ENCODE data around the gene C2CD2L. TPM values are rescaled to one million over a fixed set of nuclear protein-coding genes. Genes with fewer than 3 reads are reported as not detected.

Gene C2CD2L
- total RNA-seq, 1 experiment from 2014 or later: 9.3 TPM

DNA sequence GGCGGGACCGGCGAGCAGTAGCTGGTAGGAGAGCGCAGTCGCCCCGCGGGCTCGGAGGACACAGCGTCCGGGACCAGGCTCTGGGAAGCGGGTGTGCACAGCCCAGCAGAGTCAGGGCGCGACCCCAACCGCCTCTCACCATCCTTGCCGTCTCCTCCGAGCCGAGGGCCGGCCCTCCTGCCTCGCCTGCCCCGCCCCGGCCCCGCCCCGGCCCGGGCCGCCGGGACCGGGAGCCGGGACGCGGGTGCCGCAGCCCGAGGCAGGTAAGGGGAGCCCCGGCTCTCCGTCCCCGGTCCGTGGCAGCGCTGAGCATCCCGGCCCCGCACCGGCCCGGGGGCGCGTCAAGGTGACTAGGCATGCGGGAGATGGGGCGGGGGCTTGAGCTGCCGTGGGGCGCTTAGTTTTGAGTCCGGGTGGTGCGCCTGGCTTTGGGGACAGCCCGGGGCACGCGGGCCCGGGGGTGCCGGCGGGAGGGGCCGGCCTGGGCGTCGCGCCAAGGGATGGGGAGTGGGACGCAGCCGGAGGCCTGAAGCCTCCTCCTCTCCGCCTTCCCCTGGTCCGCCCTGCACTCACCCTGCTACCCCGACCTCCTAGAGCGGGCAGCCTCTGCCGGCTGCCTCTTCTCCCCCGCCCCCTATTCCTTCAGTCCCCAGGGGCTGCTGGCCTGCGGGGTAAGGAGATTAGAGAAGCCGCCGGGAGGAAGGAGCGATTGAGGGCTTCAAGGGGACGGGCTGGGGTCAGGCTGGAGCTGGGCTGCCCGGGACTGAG lies 42.1 kb downstream of the C2CD2L start, which contains the start of gene ABCG4:
Gene ABCG4 (plus strand): TSS at position 35 of the 768 bp plus-strand sequence. CDS start 914 bp downstream, outside the sequence.
- Histone ChIP-seq H3K9me2 (ENCODE audit: insufficient read depth) (no peaks in the 10 kb centered on the region), H3K79me2 (ENCODE audit: low read depth) (no peaks in the 10 kb centered on the region), H3K4me2 (peak within 1 kb of the TSS; percentile 99), H3K9me3 (ENCODE audit: insufficient read depth, low read depth) (no peaks in the 10 kb centered on the region), H3F3A (ENCODE audit: insufficient read depth, low read depth) (peaks cover 15% of the 10 kb centered on the region; the same call in 1 of the 2 replicates), H3K36me3 (ENCODE audit: low read depth) (no peaks in the 10 kb centered on the region), H3K4me3 (peak within 1 kb of the TSS; percentile 84), H3K27ac (no peak within 1 kb of the TSS), H4K20me1 (ENCODE audit: insufficient read depth) (no peaks in the 10 kb centered on the region), H3K27me3 (ENCODE audit: insufficient read depth, low read depth) (peaks cover 54% of the 10 kb centered on the region), H3K4me1 (replicated peaks; ENCODE audit: insufficient read depth) (peaks cover 9% of the 10 kb centered on the region; the same call in 1 of the 2 replicates), H2AFZ (peak within 1 kb of the TSS; percentile 87)
- CTCF ChIA-PET: no interaction called here
- intact Hi-C loops (cut with micrococcal nuclease; ENCODE audit: unreplicated experiment): no loop called here
- TF ChIP-seq EZH2 (IDR thresholded peaks at IDR 0.05; ENCODE audit: low read depth): no peak
- TF ChIP-seq, protein P1, sequence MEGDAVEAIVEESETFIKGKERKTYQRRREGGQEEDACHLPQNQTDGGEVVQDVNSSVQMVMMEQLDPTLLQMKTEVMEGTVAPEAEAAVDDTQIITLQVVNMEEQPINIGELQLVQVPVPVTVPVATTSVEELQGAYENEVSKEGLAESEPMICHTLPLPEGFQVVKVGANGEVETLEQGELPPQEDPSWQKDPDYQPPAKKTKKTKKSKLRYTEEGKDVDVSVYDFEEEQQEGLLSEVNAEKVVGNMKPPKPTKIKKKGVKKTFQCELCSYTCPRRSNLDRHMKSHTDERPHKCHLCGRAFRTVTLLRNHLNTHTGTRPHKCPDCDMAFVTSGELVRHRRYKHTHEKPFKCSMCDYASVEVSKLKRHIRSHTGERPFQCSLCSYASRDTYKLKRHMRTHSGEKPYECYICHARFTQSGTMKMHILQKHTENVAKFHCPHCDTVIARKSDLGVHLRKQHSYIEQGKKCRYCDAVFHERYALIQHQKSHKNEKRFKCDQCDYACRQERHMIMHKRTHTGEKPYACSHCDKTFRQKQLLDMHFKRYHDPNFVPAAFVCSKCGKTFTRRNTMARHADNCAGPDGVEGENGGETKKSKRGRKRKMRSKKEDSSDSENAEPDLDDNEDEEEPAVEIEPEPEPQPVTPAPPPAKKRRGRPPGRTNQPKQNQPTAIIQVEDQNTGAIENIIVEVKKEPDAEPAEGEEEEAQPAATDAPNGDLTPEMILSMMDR (conservative IDR thresholded peaks at IDR 0.05): no peak
- no TSS peak for BruUV-seq (replicated peaks)
- POLR2A ChIA-PET (ENCODE audit: unreplicated experiment): no interaction called here
- DNase-seq: no peak

DNA sequence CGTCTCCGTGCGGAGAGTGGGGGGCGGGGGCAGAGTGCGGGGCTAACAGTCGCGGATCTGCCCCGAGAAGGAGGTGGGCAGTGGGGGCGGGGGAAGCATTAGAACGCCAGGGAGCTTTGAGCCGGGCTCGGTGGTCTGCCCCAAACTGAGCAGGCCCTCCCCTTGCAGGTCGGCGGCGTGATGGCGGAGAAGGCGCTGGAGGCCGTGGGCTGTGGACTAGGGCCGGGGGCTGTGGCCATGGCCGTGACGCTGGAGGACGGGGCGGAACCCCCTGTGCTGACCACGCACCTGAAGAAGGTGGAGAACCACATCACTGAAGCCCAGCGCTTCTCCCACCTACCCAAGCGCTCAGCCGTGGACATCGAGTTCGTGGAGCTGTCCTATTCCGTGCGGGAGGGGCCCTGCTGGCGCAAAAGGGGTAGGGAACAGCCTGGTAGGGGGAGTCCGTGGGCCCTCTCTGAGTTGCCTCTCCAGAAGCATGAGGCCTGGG lies 42.7 kb downstream of the C2CD2L start:
- H3K9me2 ChIP-seq (ENCODE audit: insufficient read depth): no peaks in the 10 kb centered on the region
- H3K4me1 ChIP-seq (replicated peaks; ENCODE audit: insufficient read depth): peaks cover 9% of the 10 kb centered on the region; the same call in 1 of the 2 replicates
- H3K9me3 ChIP-seq (ENCODE audit: insufficient read depth, low read depth): no peaks in the 10 kb centered on the region
- POLR2A ChIA-PET (ENCODE audit: unreplicated experiment): no interaction called here
- CTCF ChIA-PET: no interaction called here
- no peak overlapping the region for H3K4me2 ChIP-seq
- no peak overlapping the region for H2AFZ ChIP-seq
- TF ChIP-seq, protein P1 (conservative IDR thresholded peaks at IDR 0.05): no peak
- no peak for TF ChIP-seq EZH2 (IDR thresholded peaks at IDR 0.05; ENCODE audit: low read depth)
- no peaks in the 10 kb centered on the region for H3K36me3 ChIP-seq (ENCODE audit: low read depth)
- H3F3A ChIP-seq (ENCODE audit: insufficient read depth, low read depth): peaks cover 15% of the 10 kb centered on the region; the same call in 1 of the 2 replicates
- H4K20me1 ChIP-seq (ENCODE audit: insufficient read depth): no peaks in the 10 kb centered on the region
- H3K27me3 ChIP-seq (ENCODE audit: insufficient read depth, low read depth): peaks cover 54% of the 10 kb centered on the region
- H3K4me3 ChIP-seq: no peak overlapping the region
- intact Hi-C loops (cut with micrococcal nuclease; ENCODE audit: unreplicated experiment): no loop called here
- DNase-seq: no peak
- no peak overlapping the region for H3K27ac ChIP-seq
- H3K79me2 ChIP-seq (ENCODE audit: low read depth): no peaks in the 10 kb centered on the region
- no TSS peak for BruUV-seq (replicated peaks)

DNA sequence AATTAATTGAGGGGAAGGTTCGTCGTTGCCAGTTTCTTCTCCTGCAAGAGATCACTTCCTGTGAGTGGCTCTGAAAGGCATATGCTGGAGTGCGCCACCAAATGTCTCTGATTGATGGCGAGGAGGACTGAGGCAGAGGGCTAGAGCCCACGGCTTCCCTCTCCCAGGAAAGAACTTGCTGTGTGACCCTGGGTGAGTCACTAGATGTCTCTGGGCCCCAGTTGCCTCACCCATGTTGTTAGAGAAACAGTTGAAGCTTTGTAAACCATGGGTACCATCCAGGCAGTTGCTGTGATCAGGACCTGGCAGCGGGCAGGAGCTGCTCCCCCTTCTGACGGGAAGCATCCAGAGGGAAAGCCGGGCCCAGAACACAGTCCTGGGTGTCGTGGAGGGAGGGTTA lies 44.9 kb downstream of the C2CD2L start:
- no peaks in the 10 kb centered on the region for H3K9me3 ChIP-seq (ENCODE audit: insufficient read depth, low read depth)
- H3K4me3 ChIP-seq: no peak overlapping the region
- H4K20me1 ChIP-seq (ENCODE audit: insufficient read depth): no peaks in the 10 kb centered on the region
- no peaks in the 10 kb centered on the region for H3K36me3 ChIP-seq (ENCODE audit: low read depth)
- DNase-seq: no peak
- H3K27ac ChIP-seq: no peak overlapping the region
- H3K27me3 ChIP-seq (ENCODE audit: insufficient read depth, low read depth): peaks cover 54% of the 10 kb centered on the region
- H3F3A ChIP-seq (ENCODE audit: insufficient read depth, low read depth): peaks cover 15% of the 10 kb centered on the region; the same call in 1 of the 2 replicates
- ChIA-PET POLR2A (ENCODE audit: unreplicated experiment) (no interaction called here), CTCF (no interaction called here)
- no peak overlapping the region for H3K4me2 ChIP-seq
- no peaks in the 10 kb centered on the region for H3K79me2 ChIP-seq (ENCODE audit: low read depth)
- TF ChIP-seq, protein P1 (conservative IDR thresholded peaks at IDR 0.05): no peak
- TF ChIP-seq EZH2 (IDR thresholded peaks at IDR 0.05; ENCODE audit: low read depth): no peak
- H3K9me2 ChIP-seq (ENCODE audit: insufficient read depth): no peaks in the 10 kb centered on the region
- BruUV-seq (replicated peaks): no TSS peak
- intact Hi-C loops (cut with micrococcal nuclease; ENCODE audit: unreplicated experiment): no loop called here
- H2AFZ ChIP-seq: no peak overlapping the region
- 0 out of 2 replicates have a peak, but pooled peaks cover 6% of the 10 kb centered on the region for H3K4me1 ChIP-seq (replicated peaks; ENCODE audit: insufficient read depth)

Measured in PC-9 (cell line).